ENCODE data around the gene TP53TG5. TPM values are rescaled to one million over a fixed set of nuclear protein-coding genes. Genes with fewer than 3 reads are reported as not detected.

Gene TP53TG5
- total RNA-seq, 1 donor from 2014 or later = not detected

DNA sequence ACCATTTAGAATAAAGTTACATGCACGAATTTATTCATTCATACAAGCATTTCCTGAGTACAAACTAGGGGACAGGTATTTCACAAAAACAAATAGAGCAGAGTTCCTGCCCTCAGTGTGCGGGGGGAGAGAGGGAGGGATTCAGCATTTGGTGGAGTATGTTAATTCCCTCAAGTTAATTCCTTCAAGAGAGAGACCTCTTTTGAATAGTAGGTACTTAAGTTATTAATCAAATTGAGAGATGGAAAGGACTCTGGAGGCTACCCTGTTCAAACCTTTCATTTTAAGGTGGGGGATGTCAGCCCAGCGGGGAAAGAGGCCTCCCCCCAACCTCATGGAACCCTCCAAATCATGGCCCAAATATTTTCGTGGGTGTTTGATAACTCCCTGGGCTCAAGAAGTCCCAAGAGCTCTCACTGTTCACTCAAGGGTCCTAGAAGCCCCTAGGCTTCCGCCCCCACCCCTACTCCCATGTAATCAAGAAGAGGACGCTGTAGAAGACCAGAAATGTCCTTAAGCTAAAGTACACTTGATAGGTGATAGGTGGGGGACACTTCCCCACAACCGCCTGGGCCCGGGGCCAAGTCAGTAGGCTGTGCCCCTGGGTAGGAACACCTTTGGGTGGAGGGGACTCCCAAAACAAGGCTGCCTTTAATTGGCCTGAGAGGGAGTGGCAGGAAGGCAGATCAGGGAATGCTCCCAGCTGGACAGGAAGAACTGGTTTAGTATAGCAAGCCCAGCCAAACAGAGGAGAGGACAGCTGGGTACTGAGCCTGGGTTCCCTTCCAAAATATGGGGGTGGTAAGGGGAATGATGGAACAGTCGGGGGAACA lies 32.8 kb downstream of the TP53TG5 start:
- peaks cover 8% of the 10 kb centered on the region for H4K20me1 ChIP-seq (ENCODE audit: low read depth)
- peaks cover 32% of the 10 kb centered on the region for H3K79me2 ChIP-seq (ENCODE audit: low read depth)
- H2AFZ ChIP-seq (replicated peaks) = no peak overlapping the region
- H3K9me3 ChIP-seq (ENCODE audit: low read depth) = no peaks in the 10 kb centered on the region
- no peak overlapping the region for H3K27ac ChIP-seq
- H3K4me1 ChIP-seq = peaks cover 69% of the 10 kb centered on the region
- peaks cover 72% of the 10 kb centered on the region for H3K4me1 Mint-ChIP-seq
- no peak overlapping the region for H3K4me3 ChIP-seq
- no peaks in the 10 kb centered on the region for H3K36me3 ChIP-seq
- H3K4me2 ChIP-seq = peak overlapping the region; percentile 8
- no peak overlapping the region for H3K9ac ChIP-seq
- H3K27me3 Mint-ChIP-seq (ENCODE audit: insufficient read depth, low read depth) = peaks cover 2% of the 10 kb centered on the region
- no peak for DNase-seq (ENCODE audit: low spot score)
- no peaks in the 10 kb centered on the region for H3K9me3 Mint-ChIP-seq
- peaks cover 33% of the 10 kb centered on the region for H3F3A ChIP-seq (ENCODE audit: low read depth)
- TF ChIP-seq, protein P1, sequence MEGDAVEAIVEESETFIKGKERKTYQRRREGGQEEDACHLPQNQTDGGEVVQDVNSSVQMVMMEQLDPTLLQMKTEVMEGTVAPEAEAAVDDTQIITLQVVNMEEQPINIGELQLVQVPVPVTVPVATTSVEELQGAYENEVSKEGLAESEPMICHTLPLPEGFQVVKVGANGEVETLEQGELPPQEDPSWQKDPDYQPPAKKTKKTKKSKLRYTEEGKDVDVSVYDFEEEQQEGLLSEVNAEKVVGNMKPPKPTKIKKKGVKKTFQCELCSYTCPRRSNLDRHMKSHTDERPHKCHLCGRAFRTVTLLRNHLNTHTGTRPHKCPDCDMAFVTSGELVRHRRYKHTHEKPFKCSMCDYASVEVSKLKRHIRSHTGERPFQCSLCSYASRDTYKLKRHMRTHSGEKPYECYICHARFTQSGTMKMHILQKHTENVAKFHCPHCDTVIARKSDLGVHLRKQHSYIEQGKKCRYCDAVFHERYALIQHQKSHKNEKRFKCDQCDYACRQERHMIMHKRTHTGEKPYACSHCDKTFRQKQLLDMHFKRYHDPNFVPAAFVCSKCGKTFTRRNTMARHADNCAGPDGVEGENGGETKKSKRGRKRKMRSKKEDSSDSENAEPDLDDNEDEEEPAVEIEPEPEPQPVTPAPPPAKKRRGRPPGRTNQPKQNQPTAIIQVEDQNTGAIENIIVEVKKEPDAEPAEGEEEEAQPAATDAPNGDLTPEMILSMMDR (IDR thresholded peaks at IDR 0.05) = no peak
- TF ChIP-seq EZH2 (IDR thresholded peaks at IDR 0.05) (no peak), EZH2phosphoT487 (IDR thresholded peaks at IDR 0.05) (no peak)
- H3K27ac Mint-ChIP-seq = peak overlapping the region; percentile 57
- H3K27me3 ChIP-seq = no peaks in the 10 kb centered on the region
- no peak overlapping the region for H3K4me3 Mint-ChIP-seq
- no peaks in the 10 kb centered on the region for H3K36me3 Mint-ChIP-seq

DNA sequence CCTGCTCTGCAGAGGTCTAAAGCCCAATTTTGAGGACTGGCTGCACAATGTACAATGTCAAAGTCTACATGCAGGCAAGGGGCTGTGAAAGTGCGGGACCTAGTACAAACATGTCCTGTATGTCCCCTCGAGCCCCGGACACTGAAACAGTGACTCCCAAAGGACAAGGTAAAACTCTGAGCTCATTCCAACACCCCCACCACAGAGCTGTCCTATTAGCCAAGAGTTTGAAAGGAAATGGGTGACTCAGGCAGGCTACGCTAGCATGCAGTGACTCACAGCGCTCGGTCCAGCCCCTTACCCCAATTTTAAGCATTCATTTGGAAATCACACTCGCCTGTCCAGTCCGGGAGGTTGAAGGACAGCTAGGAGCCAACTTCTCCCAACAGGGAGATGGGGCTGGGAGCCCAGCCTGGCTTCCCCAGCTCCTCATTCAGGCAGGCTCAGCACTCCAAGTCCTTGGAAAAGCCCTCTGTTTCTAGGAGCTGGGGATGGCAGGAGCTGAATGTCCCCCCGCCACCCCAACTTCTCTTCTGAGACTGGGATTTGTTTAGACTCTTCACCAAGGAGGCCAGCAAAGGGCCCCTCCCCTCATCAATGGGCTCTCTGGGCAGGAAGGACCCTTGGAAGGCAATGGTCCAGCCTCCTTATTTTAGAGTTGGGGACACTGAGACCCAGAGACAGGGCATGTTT lies 33.8 kb downstream of the TP53TG5 start:
- Histone ChIP-seq H3K27ac (no peak overlapping the region), H3K9ac (no peak overlapping the region), H3K79me2 (ENCODE audit: low read depth) (peaks cover 41% of the 10 kb centered on the region), H3K36me3 (no peaks in the 10 kb centered on the region), H4K20me1 (ENCODE audit: low read depth) (peaks cover 8% of the 10 kb centered on the region), H3K27me3 (no peaks in the 10 kb centered on the region), H2AFZ (replicated peaks) (no peak overlapping the region), H3K4me3 (no peak overlapping the region), H3K4me2 (peak overlapping the region; percentile 29), H3F3A (ENCODE audit: low read depth) (peaks cover 38% of the 10 kb centered on the region), H3K9me3 (ENCODE audit: low read depth) (no peaks in the 10 kb centered on the region), H3K4me1 (peaks cover 73% of the 10 kb centered on the region)
- TF ChIP-seq EZH2phosphoT487 (IDR thresholded peaks at IDR 0.05) (no peak), EZH2 (IDR thresholded peaks at IDR 0.05) (no peak)
- TF ChIP-seq, protein P1 (IDR thresholded peaks at IDR 0.05) = no peak
- H3K9me3 Mint-ChIP-seq = no peaks in the 10 kb centered on the region
- peaks cover 2% of the 10 kb centered on the region for H3K27me3 Mint-ChIP-seq (ENCODE audit: insufficient read depth, low read depth)
- DNase-seq (ENCODE audit: low spot score) = no peak
- no peaks in the 10 kb centered on the region for H3K36me3 Mint-ChIP-seq
- peak overlapping the region; percentile 33 for H3K4me3 Mint-ChIP-seq
- peaks cover 78% of the 10 kb centered on the region for H3K4me1 Mint-ChIP-seq
- peak overlapping the region; percentile 50 for H3K27ac Mint-ChIP-seq

DNA sequence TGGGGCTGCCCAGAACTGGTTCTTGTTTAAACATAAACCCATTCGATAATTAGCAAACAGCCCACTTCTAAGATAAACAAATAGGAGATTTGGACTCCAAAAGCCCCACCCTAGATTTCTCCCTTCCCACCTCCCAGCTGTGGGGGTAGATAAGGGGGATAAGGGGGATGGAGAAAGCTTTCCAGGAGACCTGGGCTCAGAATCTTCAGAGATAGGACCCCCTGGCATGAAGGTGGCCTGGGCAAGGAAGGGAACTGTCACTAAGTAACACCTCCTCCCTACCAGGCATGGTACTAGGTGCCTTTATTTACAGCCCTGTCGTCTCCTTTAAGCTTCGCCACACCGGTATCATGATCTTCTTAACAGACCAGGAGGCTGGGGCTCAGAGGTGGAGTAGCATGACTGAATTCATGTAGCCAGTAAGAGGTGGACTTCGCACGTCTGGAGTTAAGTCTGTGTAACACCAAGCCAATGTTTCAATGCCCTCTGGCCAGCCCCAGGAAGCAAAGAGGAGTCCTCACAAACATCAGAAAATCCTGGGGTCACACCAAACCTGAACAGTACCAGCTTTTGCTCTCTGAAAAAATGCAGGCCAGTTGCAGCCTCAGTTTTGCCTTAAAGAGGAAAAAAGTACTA lies 34.5 kb downstream of the TP53TG5 start:
- no peak overlapping the region for H3K9ac ChIP-seq
- Mint-ChIP-seq H3K27me3 (ENCODE audit: insufficient read depth, low read depth) (peaks cover 2% of the 10 kb centered on the region), H3K36me3 (no peaks in the 10 kb centered on the region), H3K4me1 (peaks cover 84% of the 10 kb centered on the region), H3K9me3 (no peaks in the 10 kb centered on the region), H3K27ac (no peak overlapping the region), H3K4me3 (peak overlapping the region; percentile 73)
- no peak overlapping the region for H3K4me3 ChIP-seq
- no peaks in the 10 kb centered on the region for H3K36me3 ChIP-seq
- H3K27me3 ChIP-seq = no peaks in the 10 kb centered on the region
- H3K4me1 ChIP-seq = peaks cover 79% of the 10 kb centered on the region
- H3K4me2 ChIP-seq = peak overlapping the region; percentile 29
- no peaks in the 10 kb centered on the region for H3K9me3 ChIP-seq (ENCODE audit: low read depth)
- peaks cover 42% of the 10 kb centered on the region for H3K79me2 ChIP-seq (ENCODE audit: low read depth)
- peaks cover 8% of the 10 kb centered on the region for H4K20me1 ChIP-seq (ENCODE audit: low read depth)
- H2AFZ ChIP-seq (replicated peaks) = no peak overlapping the region
- no peak for DNase-seq (ENCODE audit: low spot score)
- H3F3A ChIP-seq (ENCODE audit: low read depth) = peaks cover 34% of the 10 kb centered on the region
- TF ChIP-seq, protein P1 (IDR thresholded peaks at IDR 0.05) = no peak
- TF ChIP-seq EZH2 (IDR thresholded peaks at IDR 0.05) (no peak), EZH2phosphoT487 (IDR thresholded peaks at IDR 0.05) (no peak)
- no peak overlapping the region for H3K27ac ChIP-seq
